Measurements from ENCODE around the gene RLIM.
"Not testable (repeated sequence)": the region's sequence is repeated elsewhere in the genome, so short reads cannot be mapped to it uniquely, and the experiment has no call there.

Gene RLIM

DNA sequence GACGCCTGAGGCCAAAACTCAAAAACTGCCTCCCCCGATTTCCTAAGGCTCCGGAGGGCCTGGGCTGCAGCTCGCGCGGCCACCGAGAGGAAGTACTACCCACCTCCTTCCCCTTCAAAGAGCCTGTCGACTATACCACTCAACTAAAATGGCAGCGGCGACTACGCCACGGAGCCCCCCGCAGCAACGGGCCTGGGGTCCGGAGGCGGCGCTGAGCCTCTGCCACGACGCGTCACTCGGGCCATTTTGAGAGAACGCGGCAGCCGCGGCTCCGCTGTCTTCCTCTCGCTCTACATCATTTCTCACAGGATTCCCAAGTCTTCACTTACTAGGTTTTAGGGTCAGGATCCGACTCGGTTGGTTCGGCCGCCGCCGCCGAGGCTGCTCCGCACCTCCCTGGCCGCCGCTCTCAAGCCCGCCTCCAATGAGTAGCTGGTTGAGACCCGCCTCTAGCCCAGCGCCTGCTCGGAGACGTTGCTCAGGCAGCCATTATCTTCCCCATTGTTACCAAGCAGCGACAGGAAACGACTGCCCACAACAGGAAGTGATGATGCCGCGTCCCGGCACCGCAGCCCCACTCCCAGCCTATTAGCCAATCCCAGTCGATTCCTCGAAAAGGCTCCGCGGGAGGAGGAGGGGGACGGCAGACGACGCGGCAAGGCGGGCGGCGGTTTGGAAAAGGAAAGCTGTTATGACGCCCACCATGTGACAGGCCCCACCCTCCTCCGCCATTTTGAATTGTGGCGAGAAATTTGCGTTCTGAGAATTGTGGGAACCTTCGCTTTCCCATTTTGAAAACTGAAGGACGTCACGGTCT is at the start of gene RLIM:
TSS of gene RLIM (minus strand) at position 532 of the 817 bp plus-strand sequence. CDS start 18,647 bp downstream, outside the sequence.
- DNase-seq (ENCODE audit: low read depth), result peak; percentile 93

GRCh38 chrX:74656079-74656745 is 41.8 kb upstream of the RLIM start:
- no peak for DNase-seq (ENCODE audit: low read depth)

DNA sequence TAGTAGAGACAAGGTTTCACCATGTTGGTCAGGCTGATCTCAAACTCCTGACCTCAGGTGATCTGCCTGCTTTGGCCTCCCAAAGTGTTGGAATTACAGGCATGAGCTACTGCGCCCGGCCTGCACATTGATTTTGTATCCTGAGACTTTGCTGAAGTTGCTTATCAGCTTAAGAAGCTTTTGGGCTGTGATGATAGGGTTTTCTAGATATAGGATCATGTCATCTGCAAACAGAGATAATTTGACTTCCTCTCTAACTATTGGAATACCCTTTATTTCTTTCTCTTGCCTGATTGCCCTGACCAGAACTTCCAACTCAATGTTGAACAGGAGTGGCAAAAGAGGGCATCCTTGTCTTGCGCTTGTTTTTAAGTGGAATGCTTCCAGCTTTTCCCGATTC is 40.5 kb upstream of the RLIM start:
- not testable (repeated sequence) for DNase-seq (ENCODE audit: low read depth)

GRCh38 chrX:74636749-74637314 is 22.4 kb upstream of the RLIM start:
- DNase-seq (ENCODE audit: low read depth), result no peak

DNA sequence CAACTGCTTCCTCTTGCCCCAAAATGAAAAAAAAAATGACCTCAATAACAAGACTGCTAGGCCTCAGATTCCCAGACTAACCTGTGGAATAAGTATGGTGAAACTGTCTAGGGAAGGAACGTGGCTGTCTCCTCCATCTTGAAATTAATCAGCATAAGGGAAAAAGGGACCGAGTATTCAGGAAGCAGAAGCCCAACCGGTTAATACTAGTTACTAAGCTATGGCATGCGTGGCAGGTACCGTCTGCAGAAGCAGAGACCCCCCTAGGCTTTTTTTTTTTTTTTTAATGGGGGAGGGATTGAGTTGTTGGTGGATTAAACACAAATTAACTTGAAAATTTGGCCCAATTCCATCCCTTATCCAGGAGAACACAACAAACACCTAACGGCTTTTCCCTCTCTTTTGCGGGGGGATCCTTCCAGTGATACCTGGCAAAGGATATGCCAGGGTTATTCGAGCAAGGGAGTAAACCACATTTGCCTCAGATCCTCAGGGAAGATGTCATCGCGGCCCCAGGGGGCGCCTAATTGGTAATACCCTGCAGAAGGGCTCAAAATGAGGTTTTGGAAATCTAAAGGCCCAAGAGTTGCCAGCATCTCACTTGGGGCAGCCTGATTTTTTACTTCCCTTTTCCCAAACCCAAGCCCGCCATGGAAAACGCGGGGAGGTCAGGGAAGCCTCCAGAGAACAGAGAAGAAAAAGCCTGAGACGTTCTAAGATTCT is 893 bp downstream of the RLIM start:
- no peak for DNase-seq (ENCODE audit: low read depth)

DNA sequence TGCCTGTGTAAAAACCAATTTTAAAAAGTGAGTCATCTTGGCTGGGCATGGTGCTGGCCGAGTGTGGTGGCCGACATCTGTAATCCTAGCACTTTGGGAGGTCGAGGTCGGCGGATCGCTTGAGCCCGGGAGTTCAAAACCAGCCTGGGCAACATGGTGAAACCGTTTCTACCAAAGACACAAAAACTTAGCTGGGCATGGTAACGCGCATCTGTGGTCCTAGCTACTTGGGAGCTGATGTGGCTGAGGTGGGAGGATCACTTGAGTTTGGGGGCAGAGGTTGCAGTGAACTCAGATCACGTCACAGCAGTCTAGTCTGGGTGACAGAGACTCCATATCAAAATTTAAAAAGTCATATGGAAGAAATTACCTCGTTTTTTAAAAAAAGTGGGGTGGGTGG is 7.6 kb downstream of the RLIM start:
- DNase-seq (ENCODE audit: low read depth), result no peak

DNA sequence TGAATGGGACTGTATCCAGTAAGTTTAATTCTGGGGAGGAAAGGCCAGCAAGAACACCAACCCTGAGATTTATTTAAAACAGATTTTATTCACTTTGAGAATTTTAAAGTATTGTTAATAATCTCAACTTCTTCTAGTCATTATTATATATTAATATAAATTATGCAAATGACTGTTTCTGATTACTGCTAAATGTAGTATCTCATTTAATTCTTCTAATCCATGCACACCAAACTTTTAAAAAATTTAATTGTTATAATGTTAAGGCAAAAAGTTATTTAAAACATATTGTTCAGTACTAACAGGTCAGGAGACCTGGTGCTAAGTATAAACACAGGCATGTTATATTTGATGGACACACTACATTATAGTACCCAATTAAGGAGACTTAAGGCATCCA is 8.1 kb downstream of the RLIM start:
- no peak for DNase-seq (ENCODE audit: low read depth)

GRCh38 chrX:74603040-74603439 is 11.4 kb downstream of the RLIM start:
- DNase-seq (ENCODE audit: low read depth), result no peak

DNA sequence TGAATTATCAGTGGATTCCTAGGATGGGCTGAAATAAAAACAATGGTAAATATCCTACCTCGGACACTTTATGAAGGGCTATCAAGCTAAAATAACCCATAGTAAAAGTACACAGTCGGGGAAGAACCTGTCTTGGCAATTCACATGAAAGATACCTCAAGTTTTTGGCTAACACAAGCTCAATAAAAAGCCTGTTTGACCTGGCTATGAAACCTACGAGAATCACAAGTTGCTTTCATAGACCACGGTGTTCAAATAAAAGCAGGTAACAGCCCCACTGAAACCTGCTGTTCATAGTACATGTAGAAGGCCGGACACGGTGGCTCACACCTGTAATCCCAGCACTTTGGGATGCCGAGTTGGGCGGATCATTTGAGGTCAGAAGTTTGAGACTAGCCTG is 12.3 kb downstream of the RLIM start:
- DNase-seq (ENCODE audit: low read depth), result no peak

DNA sequence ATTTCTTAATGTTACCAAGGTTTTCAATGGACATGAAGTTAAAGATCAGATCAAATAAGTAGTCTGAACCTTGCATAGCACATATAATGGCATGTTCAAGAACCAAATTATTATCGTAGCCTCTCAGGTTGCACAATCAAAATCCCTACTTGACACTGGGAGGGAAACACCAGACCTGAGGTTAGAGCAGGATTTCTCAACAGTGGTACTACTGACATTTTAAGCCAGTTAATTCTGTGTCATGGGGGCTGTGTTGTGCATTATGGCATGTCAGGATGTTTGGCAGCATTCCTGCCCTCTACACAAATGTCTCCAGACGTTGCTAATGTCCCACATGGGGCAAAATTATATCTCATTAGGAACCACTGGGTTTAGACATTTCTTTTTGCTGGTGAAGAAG is 20.8 kb downstream of the RLIM start:
- no peak for DNase-seq (ENCODE audit: low read depth)

DNA sequence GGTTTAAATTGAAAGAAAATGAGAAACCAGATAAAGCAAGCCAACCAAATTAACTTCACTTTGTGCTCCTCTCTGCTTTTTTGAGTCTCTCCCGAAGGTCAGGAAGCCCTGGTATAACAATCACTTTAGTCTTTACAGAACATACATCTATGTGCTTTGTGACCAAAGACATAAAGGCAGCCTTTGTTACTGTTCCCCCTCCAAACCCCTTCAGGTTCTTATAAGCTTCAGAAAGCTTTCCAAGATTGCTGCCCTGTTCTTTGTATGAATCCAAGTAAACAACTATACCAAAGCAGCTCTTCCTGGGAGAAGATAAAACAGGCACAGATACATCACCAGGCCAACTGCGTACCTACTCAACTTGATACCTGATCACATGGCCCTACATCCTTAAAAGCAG is 28.7 kb downstream of the RLIM start:
- DNase-seq (ENCODE audit: low read depth), result no peak

DNA sequence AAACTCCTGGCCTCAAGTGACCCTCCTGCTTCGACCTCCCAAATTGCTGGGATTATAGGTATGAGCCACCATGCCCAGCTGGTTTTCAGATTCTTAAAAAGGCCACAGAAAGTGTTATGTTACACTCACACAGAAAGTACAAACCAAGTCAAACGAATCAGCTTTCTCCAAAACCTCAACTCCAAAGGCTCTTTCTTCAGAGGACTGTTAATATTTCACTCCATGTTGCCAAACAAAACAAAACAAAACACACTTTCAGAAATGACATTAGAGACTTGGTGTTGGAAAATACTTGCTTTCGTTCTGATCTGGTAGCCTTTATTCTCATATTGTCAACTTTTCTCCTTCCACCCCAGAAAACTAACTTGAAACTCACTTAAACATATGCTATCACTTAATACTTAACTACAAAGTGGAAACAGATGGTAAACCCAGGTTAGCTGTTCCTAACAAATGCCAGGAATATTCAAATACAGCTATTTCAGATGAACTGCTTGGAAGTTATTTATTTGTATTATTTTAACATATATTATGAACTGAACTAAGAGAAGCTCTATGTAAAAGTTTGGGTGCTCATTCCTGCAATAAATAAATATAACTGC is 34.7 kb downstream of the RLIM start:
- peak; percentile 39 for DNase-seq (ENCODE audit: low read depth)

DNA sequence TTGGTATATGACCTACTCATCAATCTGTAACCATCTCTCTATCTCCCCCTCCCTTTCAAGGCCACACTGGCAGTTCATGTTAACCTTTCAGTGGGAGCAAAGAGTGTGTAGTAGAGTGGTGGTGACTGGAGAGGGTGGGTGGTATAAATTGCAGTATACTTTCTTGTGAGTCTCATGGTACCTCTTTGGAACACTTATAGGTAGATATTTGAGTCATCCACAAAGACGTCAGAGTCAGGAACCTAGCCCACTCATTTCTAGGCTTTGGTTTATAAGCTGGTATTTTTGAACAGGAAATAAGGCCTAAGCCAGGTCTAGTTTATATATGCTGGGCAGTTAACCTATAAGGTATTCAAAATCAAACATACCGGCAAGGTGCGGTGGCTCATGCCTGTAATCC is 36.3 kb downstream of the RLIM start:
- no peak for DNase-seq (ENCODE audit: low read depth)

DNA sequence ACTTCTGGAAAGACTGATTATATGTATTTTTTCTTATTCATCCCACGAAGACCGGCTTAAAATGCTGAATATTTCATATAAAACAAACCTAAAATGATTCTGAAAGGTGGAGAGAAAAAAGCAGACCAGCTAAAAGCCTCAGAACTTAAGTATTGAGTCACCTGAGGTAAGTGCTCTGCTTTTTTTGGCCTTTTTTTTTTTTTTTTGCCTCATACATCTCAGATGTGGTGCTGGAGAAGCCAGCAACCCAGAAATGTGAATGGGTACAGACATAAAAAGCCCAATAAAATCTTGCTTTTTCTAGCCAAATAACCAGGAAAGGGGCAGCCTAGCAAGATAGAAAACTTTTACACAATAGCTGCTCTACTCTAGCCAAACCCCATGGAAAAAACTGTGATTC is 57.0 kb downstream of the RLIM start:
- no peak for DNase-seq (ENCODE audit: low read depth)

- no peak for DNase-seq (ENCODE audit: low read depth)
These were observed 62.5 kb downstream of the RLIM start for GRCh38 chrX:74551934-74552333.

- peak; percentile 59 for DNase-seq (ENCODE audit: low read depth)
These were observed 64.1 kb downstream of the RLIM start for GRCh38 chrX:74550295-74550802.

GRCh38 chrX:74546984-74547383 is 67.4 kb downstream of the RLIM start:
- no peak for DNase-seq (ENCODE audit: low read depth)

DNA sequence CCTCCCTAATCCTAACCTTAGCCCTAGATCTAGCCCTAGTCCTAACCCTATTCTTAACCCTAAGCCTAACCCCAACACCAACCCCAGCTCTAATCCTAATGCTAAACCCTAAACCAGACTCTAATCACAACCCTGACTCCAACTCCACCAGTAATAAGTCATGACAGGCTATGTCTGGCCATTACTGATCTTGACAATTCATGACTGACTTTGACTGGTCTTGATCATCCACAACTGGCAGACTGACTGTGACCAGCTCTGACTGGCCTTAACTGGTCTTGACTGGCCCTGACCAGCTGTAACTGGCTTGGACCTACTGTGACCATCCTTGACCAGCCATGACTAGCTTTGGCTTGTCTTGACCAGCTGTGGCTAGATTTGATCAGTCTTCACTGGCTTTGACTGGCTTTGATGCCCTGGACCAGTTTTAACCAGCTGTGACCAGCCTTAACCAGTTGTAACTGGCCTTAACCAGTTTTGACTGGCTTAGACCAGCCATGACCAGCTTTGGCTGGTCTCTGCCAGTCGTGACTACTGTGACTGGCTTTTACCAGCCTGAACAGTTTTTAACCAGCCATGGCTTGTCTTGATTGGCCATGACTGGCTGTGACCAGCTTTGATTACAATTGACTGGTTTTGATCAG is 68.4 kb downstream of the RLIM start:
- DNase-seq (ENCODE audit: low read depth), result no peak

DNA sequence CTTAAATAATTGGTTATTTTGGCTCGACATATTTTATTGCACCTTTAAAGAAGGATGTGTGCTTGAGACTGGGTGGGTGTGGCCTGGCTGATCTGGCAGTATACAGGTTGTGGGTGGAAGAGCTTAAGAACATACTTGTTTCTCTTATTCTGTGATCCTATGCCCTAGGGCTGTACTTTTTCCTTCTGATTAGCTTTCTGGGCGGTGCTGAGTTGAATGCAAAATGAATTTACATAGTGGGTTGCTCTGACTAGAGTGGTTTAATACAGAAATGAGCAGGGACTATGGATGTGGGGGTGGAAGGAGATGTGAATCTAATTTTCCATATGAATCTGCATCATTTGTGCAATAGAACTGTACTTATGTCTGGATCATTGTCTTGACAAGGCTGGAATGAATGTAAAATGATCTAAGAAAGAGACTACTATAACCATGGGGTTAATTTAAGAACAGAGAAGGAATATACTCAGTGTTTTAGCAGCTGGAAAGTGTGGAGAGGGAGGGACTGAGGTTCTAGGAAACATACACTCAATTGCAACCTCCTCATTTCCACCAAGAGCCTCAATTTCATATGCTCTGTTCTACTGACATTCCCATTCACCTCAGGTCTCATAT is 73.7 kb downstream of the RLIM start:
- DNase-seq (ENCODE audit: low read depth), result no peak

DNA sequence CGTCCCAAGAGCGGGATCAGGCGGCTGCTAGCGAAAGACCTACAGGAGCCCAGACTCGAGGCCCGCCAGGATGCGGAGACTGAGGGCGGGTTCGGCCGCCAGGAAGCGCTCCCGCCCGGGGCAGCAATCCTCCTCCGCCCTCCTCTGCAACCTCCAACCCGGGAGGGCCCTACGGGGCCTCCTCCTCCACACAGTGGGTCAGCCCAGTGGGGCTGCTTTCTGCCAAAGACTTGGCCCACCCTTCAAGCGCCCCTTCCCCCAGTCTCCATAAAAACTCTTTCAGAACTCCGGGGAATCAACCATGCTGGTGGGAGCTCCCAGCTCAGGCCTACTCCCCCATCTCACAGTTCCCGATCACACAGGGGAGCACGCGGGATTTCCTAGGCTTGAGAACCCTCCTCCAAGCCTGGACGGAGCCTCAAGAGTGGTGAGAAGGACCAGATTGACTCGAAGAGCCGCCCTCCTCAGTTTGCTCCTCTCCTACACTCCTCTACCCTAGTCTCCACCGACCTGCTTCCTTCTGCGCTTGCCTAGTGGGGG is 77.5 kb downstream of the RLIM start:
- DNase-seq (ENCODE audit: low read depth), result no peak
